C4-2B (cell line): ENCODE data around the gene ZNF415.

ENCODE experiments used
- CTCF ChIP-seq: fragments of 450-650 bp; conservative IDR thresholded peaks from 2 replicates; pipeline ENCODE4 v1.5.1; 2017; ENCODE audit warnings: mild to moderate bottlenecking
- ZFX ChIP-seq: fragments of 450-650 bp; IDR thresholded peaks from 2 replicates; pipeline ENCODE4 v1.6.1; 2017

GRCh38 chr19:53132141-53132991 is at the start of gene ZNF415:
- TF ChIP-seq CTCF (no peak), ZFX (no peak)
